Urothelium cell line (cell line): ENCODE data around the gene GNG12.

Source experiments
- DNase-seq: peaks from one replicate; pipeline ENCODE4 v3.0.0; 2011; ENCODE audit warnings: low spot score, mixed read lengths
- FAIRE-seq: peaks from 2 replicates; lab custom pipeline; 2011; peaks lifted over from hg19 to GRCh38; lab: Jason Lieb, UNC

GNG12 gene

GRCh38 chr1:67832737-67833601 is at the start of gene GNG12:
Gene GNG12, minus strand, starts transcription at chr1:67833467. Its CDS starts 125,781 bp downstream, at chr1:67707686.
- DNase-seq, result peak; percentile 90
- FAIRE-seq, result peak; percentile 55

- DNase-seq, result no peak
- peak; percentile 65 for FAIRE-seq
Measured at GRCh38 chr1:67882196-67882958, 49.1 kb upstream of the GNG12 start.

- DNase-seq (peak; percentile 23), FAIRE-seq (no peak)
Measured at GRCh38 chr1:67880056-67880601, 46.9 kb upstream of the GNG12 start.

DNA sequence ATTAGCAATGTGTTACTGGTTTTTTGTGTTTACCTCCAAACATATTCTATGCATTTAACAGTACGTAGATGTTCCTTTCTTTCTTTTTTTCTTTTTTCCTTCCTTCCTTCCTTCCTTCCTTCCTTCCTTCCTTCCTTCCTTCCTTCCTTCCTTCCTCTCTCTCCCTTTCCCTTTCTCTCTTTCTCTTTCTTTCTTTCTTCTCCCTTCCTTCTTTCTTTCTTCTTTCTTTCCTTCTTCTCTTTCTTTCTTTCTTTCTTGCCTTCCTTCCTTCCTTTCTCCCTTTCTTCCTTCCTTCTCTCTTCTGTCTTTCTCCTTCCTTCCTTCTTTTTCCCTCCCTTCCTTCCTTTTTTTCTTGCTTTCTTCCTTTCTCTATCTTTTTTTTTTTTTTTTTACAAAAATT is 46.2 kb upstream of the GNG12 start:
- FAIRE-seq (no peak), DNase-seq (no peak)

- FAIRE-seq, result no peak
- DNase-seq, result no peak
Measured at GRCh38 chr1:67874501-67875111, 41.3 kb upstream of the GNG12 start.

GRCh38 chr1:67869233-67869632 is 36.0 kb upstream of the GNG12 start:
- FAIRE-seq, result no peak
- no peak for DNase-seq

GRCh38 chr1:67863637-67864036 is 30.4 kb upstream of the GNG12 start:
- FAIRE-seq, result no peak
- DNase-seq, result no peak

DNA sequence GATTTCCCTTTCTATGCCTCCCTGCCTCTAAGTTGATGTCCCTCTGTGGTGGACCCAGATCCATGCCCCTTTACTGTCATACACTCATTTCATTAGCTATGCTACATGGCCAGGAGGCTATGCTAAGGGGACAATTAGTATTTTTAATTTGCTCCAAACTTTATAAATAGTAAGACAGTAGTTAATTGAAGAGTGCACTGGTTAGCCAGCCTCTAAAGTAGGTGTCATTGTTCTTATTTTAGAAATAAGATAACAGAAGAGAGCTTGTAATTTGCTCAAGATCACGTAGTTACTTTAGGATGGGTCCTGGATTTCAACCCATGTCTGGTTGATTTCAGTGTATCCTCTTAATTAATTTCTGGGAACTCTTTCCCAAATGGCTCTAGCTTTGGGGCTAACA is 29.4 kb upstream of the GNG12 start:
- FAIRE-seq (no peak), DNase-seq (no peak)

- no peak for DNase-seq
- FAIRE-seq, result no peak
Measured at GRCh38 chr1:67861856-67862516, 28.7 kb upstream of the GNG12 start.

DNA sequence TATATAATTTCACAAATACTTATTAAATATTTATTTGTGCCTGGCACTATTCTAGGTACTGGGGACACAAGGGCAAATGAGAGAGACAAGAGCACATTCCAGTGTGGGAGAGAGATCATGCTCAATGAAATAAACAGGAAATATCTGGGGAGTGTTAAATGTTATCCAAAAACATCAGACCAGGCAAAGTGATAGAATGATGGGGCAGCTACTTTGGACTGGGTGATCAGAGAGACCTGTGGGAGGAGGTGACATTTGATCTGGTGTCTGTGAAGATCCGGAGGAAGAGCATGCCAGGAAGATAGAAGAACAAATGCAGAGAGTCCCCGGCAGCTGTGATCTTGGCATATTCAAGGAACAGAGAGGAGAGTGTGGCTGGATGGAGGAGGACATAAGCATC is 27.5 kb upstream of the GNG12 start:
- DNase-seq (no peak), FAIRE-seq (no peak)

- DNase-seq, result no peak
- FAIRE-seq, result no peak
Measured at GRCh38 chr1:67856921-67857320, 23.7 kb upstream of the GNG12 start.

GRCh38 chr1:67855961-67856360 is 22.7 kb upstream of the GNG12 start:
- DNase-seq (no peak), FAIRE-seq (no peak)

- FAIRE-seq (no peak), DNase-seq (no peak)
Measured at GRCh38 chr1:67855444-67855843, 22.2 kb upstream of the GNG12 start.

DNA sequence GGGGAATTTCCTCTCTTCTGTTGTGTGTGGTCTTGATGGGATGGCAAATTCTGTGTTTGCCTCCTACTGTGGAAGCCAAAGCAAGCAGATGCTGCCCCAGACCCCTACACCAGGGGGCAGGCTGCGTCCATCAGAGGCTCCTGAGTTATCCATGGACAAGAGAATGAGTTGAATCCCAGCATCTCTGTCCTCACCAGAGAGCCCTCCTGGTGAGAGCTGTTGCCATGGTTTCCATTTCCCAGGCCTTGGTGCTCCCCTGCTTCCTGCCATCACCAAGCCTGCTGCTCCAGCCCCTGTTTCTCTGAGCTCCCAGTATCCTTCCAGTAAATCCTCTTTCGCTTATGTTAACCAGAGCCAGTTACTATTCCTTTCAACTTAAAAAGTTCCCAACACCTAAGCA is 20.4 kb upstream of the GNG12 start:
- no peak for FAIRE-seq
- DNase-seq, result peak; percentile 76

- DNase-seq, result no peak
- no peak for FAIRE-seq
Measured at GRCh38 chr1:67851800-67852199, 18.5 kb upstream of the GNG12 start.

DNA sequence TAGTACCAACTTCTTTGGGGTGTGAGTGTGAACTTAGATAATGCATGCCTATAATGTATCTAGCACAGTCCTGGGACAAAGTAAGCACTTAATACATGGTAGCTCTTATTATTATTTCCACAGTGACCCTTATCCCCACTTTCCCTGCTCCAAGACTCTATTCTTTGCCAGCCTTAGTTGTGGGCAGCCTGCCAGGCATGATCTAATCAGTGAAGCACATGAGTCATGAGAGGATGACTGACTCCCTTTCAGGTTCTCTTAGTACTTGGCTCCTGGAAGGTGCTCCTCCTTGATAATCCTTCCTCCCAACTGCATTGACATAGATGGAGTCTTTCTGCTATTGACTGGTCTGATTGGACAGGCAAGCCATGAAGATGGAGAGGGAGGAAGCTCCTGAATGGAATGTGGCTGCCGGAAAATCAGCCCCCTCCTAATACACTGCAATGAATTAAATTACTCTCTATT is 17.4 kb upstream of the GNG12 start:
- peak; percentile 80 for DNase-seq
- FAIRE-seq, result no peak

- no peak for FAIRE-seq
- DNase-seq, result peak; percentile 29
Measured at GRCh38 chr1:67850151-67850551, 16.9 kb upstream of the GNG12 start.

DNA sequence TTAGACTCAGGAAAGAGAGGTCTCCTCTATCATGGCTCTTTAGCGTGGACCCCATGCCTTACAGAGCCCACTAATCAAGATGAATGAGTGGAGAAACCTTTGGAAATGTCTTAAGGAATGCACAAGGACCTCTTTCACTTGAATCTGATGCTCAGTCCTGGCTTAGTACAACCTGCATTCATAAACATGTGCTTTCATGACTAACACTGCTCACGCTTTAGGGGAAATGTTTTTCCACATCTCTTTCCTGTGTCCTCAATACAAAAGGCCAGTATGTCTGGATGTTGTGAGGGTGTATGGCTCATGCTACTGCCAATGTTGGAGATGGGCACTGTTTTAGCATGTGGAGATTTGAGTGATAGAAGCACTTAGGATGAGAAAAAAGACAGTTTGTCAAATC is 14.2 kb upstream of the GNG12 start:
- FAIRE-seq (no peak), DNase-seq (no peak)

GRCh38 chr1:67846538-67846937 is 13.3 kb upstream of the GNG12 start:
- FAIRE-seq (no peak), DNase-seq (no peak)

DNA sequence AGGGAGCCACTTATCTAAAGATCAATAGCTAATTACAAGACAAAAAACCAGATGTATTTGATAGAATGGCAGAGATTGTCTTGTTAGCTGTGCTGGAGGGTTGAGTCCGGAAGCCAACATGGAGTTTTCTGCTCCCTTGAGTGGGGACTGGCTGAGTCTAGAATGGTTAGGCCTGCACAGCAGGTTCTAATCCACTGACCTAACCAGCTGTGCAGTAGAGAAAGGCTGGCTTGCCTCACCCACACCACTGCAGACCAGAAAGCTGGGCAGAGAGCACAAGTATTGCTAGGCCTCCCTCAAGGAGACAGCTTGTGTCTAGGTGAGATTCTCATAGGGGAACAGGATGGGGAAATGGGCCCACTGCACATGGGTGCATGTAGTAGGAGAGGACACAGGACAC is 11.7 kb upstream of the GNG12 start:
- DNase-seq (no peak), FAIRE-seq (no peak)

- no peak for FAIRE-seq
Measured at GRCh38 chr1:67843746-67844145, 10.5 kb upstream of the GNG12 start.

More at GRCh38 chr1:67843746-67844145, 10.5 kb upstream of the GNG12 start:
- no peak for DNase-seq
